ENCODE measurements around the gene ATP5MC3. TPM values are rescaled to one million over a fixed set of nuclear protein-coding genes. Genes with fewer than 3 reads are reported as not detected.

ATP5MC3 gene
- total RNA-seq, 1 experiment from 2014 or later: 389 TPM

GRCh38 chr2:175143191-175143590, 38.3 kb downstream of the ATP5MC3 start:
- intact Hi-C loops (cut with micrococcal nuclease; ENCODE audit: unreplicated experiment): no loop called here
- no TSS peak for BruUV-seq (replicated peaks)
- Histone ChIP-seq H3K36me3 (ENCODE audit: insufficient read depth, low read length, poor library complexity, severe bottlenecking) (no peaks in the 10 kb centered on the region), H3K9me3 (ENCODE audit: low read depth, low read length, poor library complexity, severe bottlenecking) (no peaks in the 10 kb centered on the region), H3K4me1 (ENCODE audit: insufficient read depth, low read length, poor library complexity, severe bottlenecking) (peaks cover under 1% of the 10 kb centered on the region), H3K4me3 (ENCODE audit: low read depth, low read length, poor library complexity, severe bottlenecking) (no peak overlapping the region), H3K27me3 (replicated peaks; ENCODE audit: insufficient read depth, low read depth, low read length, poor library complexity) (no peaks in the 10 kb centered on the region), H3K27ac (ENCODE audit: low read depth, low read length, poor library complexity, severe bottlenecking) (no peak overlapping the region)
- no peak for TF ChIP-seq CTCF (conservative IDR thresholded peaks at IDR 0.05; ENCODE audit: low read depth, low read length)
- TF ChIP-seq EZH2 (IDR thresholded peaks at IDR 0.05; ENCODE audit: borderline replicate concordance, low read depth, low read length, poor library complexity, severe bottlenecking): no peak
- POLR2A ChIA-PET (ENCODE audit: low non-redundant PET): no interaction called here
- CTCF ChIA-PET: no interaction called here
- no peak for DNase-seq (ENCODE audit: low spot score)

GRCh38 chr2:175140332-175140731, 41.2 kb downstream of the ATP5MC3 start:
- H3K36me3 ChIP-seq (ENCODE audit: insufficient read depth, low read length, poor library complexity, severe bottlenecking): no peaks in the 10 kb centered on the region
- H3K27ac ChIP-seq (ENCODE audit: low read depth, low read length, poor library complexity, severe bottlenecking): no peak overlapping the region
- intact Hi-C loops (cut with micrococcal nuclease; ENCODE audit: unreplicated experiment): no loop called here
- no TSS peak for BruUV-seq (replicated peaks)
- peaks cover 21% of the 10 kb centered on the region for H3K4me1 ChIP-seq (ENCODE audit: insufficient read depth, low read length, poor library complexity, severe bottlenecking)
- H3K4me3 ChIP-seq (ENCODE audit: low read depth, low read length, poor library complexity, severe bottlenecking): no peak overlapping the region
- no peak for DNase-seq (ENCODE audit: low spot score)
- no peak for TF ChIP-seq EZH2 (IDR thresholded peaks at IDR 0.05; ENCODE audit: borderline replicate concordance, low read depth, low read length, poor library complexity, severe bottlenecking)
- no peak for TF ChIP-seq CTCF (conservative IDR thresholded peaks at IDR 0.05; ENCODE audit: low read depth, low read length)
- no peaks in the 10 kb centered on the region for H3K9me3 ChIP-seq (ENCODE audit: low read depth, low read length, poor library complexity, severe bottlenecking)
- H3K27me3 ChIP-seq (replicated peaks; ENCODE audit: insufficient read depth, low read depth, low read length, poor library complexity): no peaks in the 10 kb centered on the region
- POLR2A ChIA-PET (ENCODE audit: low non-redundant PET): no interaction called here
- CTCF ChIA-PET: no interaction called here

GRCh38 chr2:175137793-175138192, 43.7 kb downstream of the ATP5MC3 start:
- TF ChIP-seq EZH2 (IDR thresholded peaks at IDR 0.05; ENCODE audit: borderline replicate concordance, low read depth, low read length, poor library complexity, severe bottlenecking) (no peak), CTCF (conservative IDR thresholded peaks at IDR 0.05; ENCODE audit: low read depth, low read length) (no peak)
- intact Hi-C loops (cut with micrococcal nuclease; ENCODE audit: unreplicated experiment): no loop called here
- H3K36me3 ChIP-seq (ENCODE audit: insufficient read depth, low read length, poor library complexity, severe bottlenecking): no peaks in the 10 kb centered on the region
- H3K27me3 ChIP-seq (replicated peaks; ENCODE audit: insufficient read depth, low read depth, low read length, poor library complexity): no peaks in the 10 kb centered on the region
- H3K4me1 ChIP-seq (ENCODE audit: insufficient read depth, low read length, poor library complexity, severe bottlenecking): peaks cover 21% of the 10 kb centered on the region
- no peak overlapping the region for H3K4me3 ChIP-seq (ENCODE audit: low read depth, low read length, poor library complexity, severe bottlenecking)
- no TSS peak for BruUV-seq (replicated peaks)
- CTCF ChIA-PET: no interaction called here
- no peak for DNase-seq (ENCODE audit: low spot score)
- POLR2A ChIA-PET (ENCODE audit: low non-redundant PET): no interaction called here
- H3K27ac ChIP-seq (ENCODE audit: low read depth, low read length, poor library complexity, severe bottlenecking): no peak overlapping the region
- no peaks in the 10 kb centered on the region for H3K9me3 ChIP-seq (ENCODE audit: low read depth, low read length, poor library complexity, severe bottlenecking)

All from A673 (cell line).